Left hindlimb (tissue), 1 donor: Measurements from ENCODE around the gene ANKRD42.

Source experiments
- DNase-seq: peaks from one replicate; pipeline ENCODE4 v3.0.0-alpha.2; 2018

Gene ANKRD42

DNA sequence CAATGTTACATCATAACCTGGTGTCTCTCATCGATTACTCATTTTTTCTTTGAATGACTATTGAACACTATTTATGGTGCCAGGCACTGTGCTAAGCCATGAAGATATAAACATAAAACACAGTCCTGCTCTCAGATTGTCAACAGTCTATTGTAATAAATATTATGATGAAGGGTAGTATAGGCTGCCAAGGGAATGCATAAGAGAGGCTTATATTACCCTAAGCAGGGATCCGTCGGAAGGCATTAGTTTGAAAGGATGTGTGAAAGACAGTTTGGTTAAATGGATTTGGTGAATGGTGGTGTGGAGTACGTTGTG lies 99.9 kb downstream of the ANKRD42 start:
- no peak for DNase-seq

DNA sequence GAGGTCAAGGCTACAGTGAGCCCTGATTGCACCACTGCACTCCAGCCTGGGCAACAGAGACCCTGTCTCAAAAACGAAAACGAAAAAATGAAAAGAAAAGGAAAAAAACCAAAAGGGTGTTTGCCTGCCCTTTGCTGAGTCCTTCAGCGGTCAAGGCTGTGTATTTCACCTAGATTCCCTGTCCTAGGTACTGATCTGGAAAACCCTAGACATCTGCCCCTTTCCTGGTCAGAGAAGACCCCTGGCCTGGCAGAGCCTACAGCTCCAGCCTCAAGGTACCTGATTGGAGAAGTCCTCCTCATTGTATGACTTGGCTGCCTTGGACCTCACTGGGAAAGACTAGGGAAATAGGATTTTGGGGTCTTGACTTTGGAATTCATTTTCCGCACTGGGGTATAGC lies 100.7 kb downstream of the ANKRD42 start:
- DNase-seq, result no peak
